Measurements from ENCODE around the gene CAPN12.

GRCh38 chr19:38730731-38731589 lies 13.3 kb downstream of the CAPN12 start:
- TF ChIP-seq POLR2AphosphoS5 (IDR thresholded peaks at IDR 0.05) (peak; percentile 17 to 65 (median 40)), CTCF (IDR thresholded peaks at IDR 0.05 in 8 of 11, conservative IDR thresholded peaks at IDR 0.05 in 3 of 11) (no peak)
